Mesenchymal stem cell (in vitro differentiated cells and primary cell): ENCODE data around the gene SLC25A51.
"Not testable (repeated sequence)": the region's sequence is repeated elsewhere in the genome, so short reads cannot be mapped to it uniquely, and the experiment has no call there.

Experiments used
- DNase-seq: peaks from one replicate; pipeline ENCODE4 v3.0.0-alpha.2; 2013
- H2AFZ ChIP-seq: one replicate; pipeline ENCODE4 v1.6.1; 2013; ENCODE audit warnings: low read depth, mild to moderate bottlenecking, control low read depth, inconsistent platforms, low read length, moderate library complexity
- H2AK5ac ChIP-seq: 2 replicates; pipeline ENCODE4 v1.6.1; 2013; ENCODE audit warnings: low read length, moderate library complexity, mild to moderate bottlenecking, inconsistent platforms; ENCODE audit not compliant: severe bottlenecking
- H2BK120ac ChIP-seq: one replicate; pipeline ENCODE4 v1.6.1; 2013; ENCODE audit warnings: low read depth, mild to moderate bottlenecking, inconsistent platforms, low read length, moderate library complexity
- H2BK12ac ChIP-seq, 2 experiments: one replicate each; pipeline ENCODE4 v1.6.1; 2013; ENCODE audit warnings: inconsistent platforms in 2 of 2, low read length in 2 of 2, mild to moderate bottlenecking in 2 of 2, moderate library complexity in 2 of 2, control low read depth in 1 of 2
- H2BK15ac ChIP-seq: one replicate; pipeline ENCODE4 v1.6.1; 2013; ENCODE audit warnings: mild to moderate bottlenecking, low read depth, inconsistent platforms; ENCODE audit not compliant: poor library complexity, severe bottlenecking
- H2BK5ac ChIP-seq: 2 replicates; pipeline ENCODE4 v1.6.1; 2013; ENCODE audit warnings: low read depth, mild to moderate bottlenecking, low read length, control low read depth, inconsistent platforms; ENCODE audit not compliant: poor library complexity, severe bottlenecking
- H3K14ac ChIP-seq, 2 experiments: one replicate each; pipeline ENCODE4 v1.6.1; 2013; ENCODE audit warnings: inconsistent platforms in 2 of 2, low read length in 2 of 2, control low read depth in 1 of 2, mild to moderate bottlenecking in 1 of 2, moderate library complexity in 1 of 2
- H3K18ac ChIP-seq, 2 experiments: one replicate each; pipeline ENCODE4 v1.6.1; 2013; ENCODE audit warnings: inconsistent platforms in 2 of 2, low read length in 2 of 2, control low read depth in 1 of 2, low read depth in 1 of 2, mild to moderate bottlenecking in 1 of 2
- H3K23ac ChIP-seq, 2 experiments: one replicate each; pipeline ENCODE4 v1.6.1; 2013; ENCODE audit warnings: inconsistent platforms in 2 of 2, low read length in 2 of 2, mild to moderate bottlenecking in 2 of 2, moderate library complexity in 2 of 2, control low read depth in 1 of 2
- H3K27ac ChIP-seq: 2 replicates; pipeline ENCODE4 v1.5.1; 2013; ENCODE audit warnings: mild to moderate bottlenecking, moderate library complexity, low read length, control low read depth, inconsistent platforms; ENCODE audit not compliant: poor library complexity, severe bottlenecking
- H3K27me3 ChIP-seq, 2 experiments: 2 replicates each; pipeline versions ENCODE4 v1.6.1 to v1.7.0; 2013; ENCODE audit warnings: low read length in 2 of 2, mild to moderate bottlenecking in 2 of 2, moderate library complexity in 2 of 2, control low read depth in 1 of 2, inconsistent platforms in 1 of 2; ENCODE audit not compliant: control insufficient read depth in 1 of 2, insufficient read depth in 1 of 2
- H3K36me3 ChIP-seq, 2 experiments: 2 replicates each; pipeline versions ENCODE4 v1.6.1 to v1.7.0; 2013; ENCODE audit warnings: low read length in 2 of 2, control low read depth in 1 of 2, inconsistent platforms in 1 of 2, low read depth in 1 of 2, mild to moderate bottlenecking in 1 of 2; ENCODE audit not compliant: insufficient read depth in 2 of 2, control insufficient read depth in 1 of 2
- H3K4ac ChIP-seq, 2 experiments: one replicate each; pipeline ENCODE4 v1.6.1; 2013; ENCODE audit warnings: inconsistent platforms in 2 of 2, low read length in 2 of 2, mild to moderate bottlenecking in 2 of 2, moderate library complexity in 2 of 2, control low read depth in 1 of 2, low read depth in 1 of 2
- H3K4me1 ChIP-seq: 2 replicates; pipeline ENCODE4 v1.6.1; 2013; ENCODE audit warnings: low read depth, low read length, control low read depth; ENCODE audit not compliant: control insufficient read depth, insufficient read depth
- H3K4me2 ChIP-seq: 2 replicates; pipeline ENCODE4 v1.6.1; 2013; ENCODE audit warnings: low read length, mild to moderate bottlenecking, inconsistent platforms; ENCODE audit not compliant: poor library complexity, severe bottlenecking
- H3K4me3 ChIP-seq, 2 experiments: 2 replicates each; pipeline versions ENCODE4 v1.5.1 to v1.7.0; 2013; ENCODE audit warnings: low read length in 2 of 2, mild to moderate bottlenecking in 2 of 2, control low read depth in 1 of 2, low read depth in 1 of 2; ENCODE audit not compliant: insufficient read depth in 1 of 2
- H3K79me1 ChIP-seq: replicated peaks from 2 replicates; pipeline ENCODE4 v1.6.1; 2013; ENCODE audit warnings: mild to moderate bottlenecking, control low read depth, low read length, inconsistent platforms; ENCODE audit not compliant: poor library complexity, severe bottlenecking
- H3K9ac ChIP-seq: 2 replicates; pipeline ENCODE4 v1.7.0; 2013; ENCODE audit warnings: mild to moderate bottlenecking, low read length, moderate library complexity
- H3K9me3 ChIP-seq: 2 replicates; pipeline ENCODE4 v1.7.0; 2013; ENCODE audit warnings: mild to moderate bottlenecking, low read length; ENCODE audit not compliant: control insufficient read depth
- H4K8ac ChIP-seq: one replicate; pipeline ENCODE4 v1.6.1; 2013; ENCODE audit warnings: inconsistent platforms, mild to moderate bottlenecking, low read length, moderate library complexity
- H4K91ac ChIP-seq: one replicate; pipeline ENCODE4 v1.6.1; 2013; ENCODE audit warnings: mild to moderate bottlenecking, low read length, inconsistent platforms
- WGBS: methylation state at CpG from one replicate; pipeline ENCODE4 v1.1.7; 2013; ENCODE audit warnings: mixed read lengths; 5-methylcytosine and 5-hydroxymethylcytosine counted together

The SLC25A51 gene

GRCh38 chr9:37910271-37910670 is 6.3 kb upstream of the SLC25A51 start:
- Histone ChIP-seq H2BK12ac (no peak overlapping the region), H3K23ac (no peak overlapping the region), H3K9me3 (no peaks in the 10 kb centered on the region), H3K9ac (no peak overlapping the region), H2BK5ac (no peak overlapping the region), H3K4me1 (peaks cover 12% of the 10 kb centered on the region), H2AFZ (no peak overlapping the region), H3K18ac (no peak overlapping the region), H3K14ac (no peak overlapping the region), H2AK5ac (no peak overlapping the region), H2BK120ac (no peak overlapping the region), H4K8ac (no peak overlapping the region), H3K79me1 (peaks cover 12% of the 10 kb centered on the region), H2BK15ac (no peak overlapping the region), H3K36me3 (peaks cover 0 to 25% of the 10 kb centered on the region in 2 experiments), H3K4ac (no peak overlapping the region), H3K4me2 (no peak overlapping the region), H3K4me3 (no peak overlapping the region), H3K27ac (no peak overlapping the region), H4K91ac (no peak overlapping the region), H3K27me3 (no peaks in the 10 kb centered on the region)
- DNase-seq = no peak
- 89% methylated on average over 3 of the region's 4 CpGs for WGBS

GRCh38 chr9:37909836-37910235 is 5.9 kb upstream of the SLC25A51 start:
- Histone ChIP-seq H3K4me1 (peaks cover 12% of the 10 kb centered on the region), H3K79me1 (peaks cover 15% of the 10 kb centered on the region), H3K36me3 (peaks cover 0 to 20% of the 10 kb centered on the region in 2 experiments)
- not testable (repeated sequence) for H4K91ac ChIP-seq, H3K4me3 ChIP-seq, H3K9ac ChIP-seq, H3K27me3 ChIP-seq, DNase-seq, H2AFZ ChIP-seq, H3K4me2 ChIP-seq, H2BK12ac ChIP-seq, H3K23ac ChIP-seq, H4K8ac ChIP-seq, H3K18ac ChIP-seq, H3K27ac ChIP-seq, H2AK5ac ChIP-seq, H3K4ac ChIP-seq, H3K9me3 ChIP-seq, H2BK5ac ChIP-seq, H3K14ac ChIP-seq, H2BK15ac ChIP-seq, H2BK120ac ChIP-seq
- WGBS = 92% methylated on average over 5 of the region's 5 CpGs

- H2BK15ac ChIP-seq = no peak overlapping the region
- no peak overlapping the region for H3K14ac ChIP-seq
- 98% methylated on average over 2 of the region's 3 CpGs for WGBS
- DNase-seq = no peak
- no peak overlapping the region for H3K4me3 ChIP-seq
- no peak overlapping the region for H2BK12ac ChIP-seq
- no peak overlapping the region for H2AFZ ChIP-seq
- peaks cover 13% of the 10 kb centered on the region for H3K4me1 ChIP-seq
- no peak overlapping the region for H3K9ac ChIP-seq
- no peak overlapping the region for H3K27ac ChIP-seq
- H2AK5ac ChIP-seq = no peak overlapping the region
- no peak overlapping the region for H3K4ac ChIP-seq
- H3K23ac ChIP-seq = no peak overlapping the region
- no peak overlapping the region for H2BK120ac ChIP-seq
- H3K9me3 ChIP-seq = no peaks in the 10 kb centered on the region
- H2BK5ac ChIP-seq = no peak overlapping the region
- no peak overlapping the region for H4K91ac ChIP-seq
- no peak overlapping the region for H3K4me2 ChIP-seq
- peaks cover 14% of the 10 kb centered on the region for H3K79me1 ChIP-seq
- H3K18ac ChIP-seq = no peak overlapping the region
- peaks cover 0 to 15% of the 10 kb centered on the region in 2 experiments for H3K36me3 ChIP-seq
- H4K8ac ChIP-seq = no peak overlapping the region
- H3K27me3 ChIP-seq = no peaks in the 10 kb centered on the region
These were observed 5.4 kb upstream of the SLC25A51 start for GRCh38 chr9:37909326-37909725.

- Histone ChIP-seq H3K79me1 (peaks cover 10% of the 10 kb centered on the region), H4K91ac (no peak overlapping the region), H3K9ac (no peak overlapping the region), H3K23ac (no peak overlapping the region), H3K4me3 (no peak overlapping the region), H3K4me2 (no peak overlapping the region), H2BK5ac (no peak overlapping the region), H4K8ac (no peak overlapping the region), H2BK120ac (no peak overlapping the region), H3K14ac (no peak overlapping the region), H3K9me3 (no peaks in the 10 kb centered on the region), H3K27me3 (no peaks in the 10 kb centered on the region), H3K4ac (no peak overlapping the region), H2BK15ac (no peak overlapping the region), H2AK5ac (no peak overlapping the region), H3K18ac (no peak overlapping the region), H3K4me1 (peaks cover 7% of the 10 kb centered on the region), H2AFZ (no peak overlapping the region), H3K36me3 (peaks cover 0 to 10% of the 10 kb centered on the region in 2 experiments), H3K27ac (no peak overlapping the region), H2BK12ac (no peak overlapping the region)
- WGBS = 86% methylated on average over 3 of the region's 4 CpGs
- peak; percentile 60 for DNase-seq
These were observed 4.8 kb upstream of the SLC25A51 start for GRCh38 chr9:37908698-37909186.
